ENCODE results near the gene MAPK1. TPM values are rescaled to one million over a fixed set of nuclear protein-coding genes. Genes with fewer than 3 reads are reported as not detected.

MAPK1 gene
- total RNA-seq, 1 experiment from 2014 or later, result 139 TPM

- Histone ChIP-seq H3K27me3 (replicated peaks; ENCODE audit: insufficient read depth, low read depth, low read length, poor library complexity) (no peaks in the 10 kb centered on the region), H3K4me3 (ENCODE audit: low read depth, low read length, poor library complexity, severe bottlenecking) (no peak overlapping the region), H3K4me1 (ENCODE audit: insufficient read depth, low read length, poor library complexity, severe bottlenecking) (peaks cover 15% of the 10 kb centered on the region), H3K27ac (ENCODE audit: low read depth, low read length, poor library complexity, severe bottlenecking) (no peak overlapping the region), H3K9me3 (ENCODE audit: low read depth, low read length, poor library complexity, severe bottlenecking) (no peaks in the 10 kb centered on the region), H3K36me3 (ENCODE audit: insufficient read depth, low read length, poor library complexity, severe bottlenecking) (peaks cover 14% of the 10 kb centered on the region)
- ChIA-PET CTCF (no interaction called here), POLR2A (ENCODE audit: low non-redundant PET) (no interaction called here)
- BruUV-seq (replicated peaks), result no TSS peak
- intact Hi-C loops (cut with micrococcal nuclease; ENCODE audit: unreplicated experiment), result no loop called here
- DNase-seq (ENCODE audit: low spot score), result no peak
- TF ChIP-seq EZH2 (IDR thresholded peaks at IDR 0.05; ENCODE audit: borderline replicate concordance, low read depth, low read length, poor library complexity, severe bottlenecking) (no peak), CTCF (conservative IDR thresholded peaks at IDR 0.05; ENCODE audit: low read depth, low read length) (no peak)
These were observed 109.2 kb downstream of the MAPK1 start for GRCh38 chr22:21758091-21758864.

DNA sequence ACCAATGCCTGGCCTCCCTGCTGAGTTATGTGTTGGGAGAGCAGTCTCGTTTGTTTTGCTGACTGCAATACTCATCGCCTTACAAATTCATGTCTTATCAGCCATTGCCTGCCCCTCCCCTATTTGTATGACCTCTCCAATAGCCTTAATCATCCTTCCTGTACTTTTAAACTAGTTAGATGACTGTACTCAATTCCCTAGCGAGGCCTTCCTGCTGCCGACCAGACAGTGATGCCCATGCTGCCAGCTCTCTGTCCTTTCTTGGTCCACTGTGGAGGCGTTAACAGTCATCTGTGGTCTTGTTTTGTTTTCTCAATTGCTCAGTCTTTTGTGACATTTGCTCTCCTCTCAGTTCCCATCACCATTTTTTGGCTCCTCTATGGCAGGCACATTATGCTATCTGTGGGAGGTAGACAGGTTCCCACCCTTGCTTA, 111.6 kb downstream of the MAPK1 start:
- no peak overlapping the region for H3K27ac ChIP-seq (ENCODE audit: low read depth, low read length, poor library complexity, severe bottlenecking)

GRCh38 chr22:21754523-21754922, 112.9 kb downstream of the MAPK1 start:
- no peak for DNase-seq (ENCODE audit: low spot score)
- no peak overlapping the region for H3K27ac ChIP-seq (ENCODE audit: low read depth, low read length, poor library complexity, severe bottlenecking)
- no peaks in the 10 kb centered on the region for H3K9me3 ChIP-seq (ENCODE audit: low read depth, low read length, poor library complexity, severe bottlenecking)
- no peak overlapping the region for H3K4me3 ChIP-seq (ENCODE audit: low read depth, low read length, poor library complexity, severe bottlenecking)
- H3K36me3 ChIP-seq (ENCODE audit: insufficient read depth, low read length, poor library complexity, severe bottlenecking), result no peaks in the 10 kb centered on the region
- no TSS peak for BruUV-seq (replicated peaks)
- intact Hi-C loops (cut with micrococcal nuclease; ENCODE audit: unreplicated experiment), result no loop called here
- peaks cover 10% of the 10 kb centered on the region for H3K4me1 ChIP-seq (ENCODE audit: insufficient read depth, low read length, poor library complexity, severe bottlenecking)
- ChIA-PET CTCF (no interaction called here), POLR2A (ENCODE audit: low non-redundant PET) (no interaction called here)
- no peak for TF ChIP-seq EZH2 (IDR thresholded peaks at IDR 0.05; ENCODE audit: borderline replicate concordance, low read depth, low read length, poor library complexity, severe bottlenecking)
- no peak for TF ChIP-seq CTCF (conservative IDR thresholded peaks at IDR 0.05; ENCODE audit: low read depth, low read length)
- no peaks in the 10 kb centered on the region for H3K27me3 ChIP-seq (replicated peaks; ENCODE audit: insufficient read depth, low read depth, low read length, poor library complexity)

More for the DNA sequence above, 111.6 kb downstream of the MAPK1 start:
- POLR2A ChIA-PET (ENCODE audit: low non-redundant PET), result no interaction called here
- Histone ChIP-seq H3K27me3 (replicated peaks; ENCODE audit: insufficient read depth, low read depth, low read length, poor library complexity) (no peaks in the 10 kb centered on the region), H3K4me1 (ENCODE audit: insufficient read depth, low read length, poor library complexity, severe bottlenecking) (peaks cover 14% of the 10 kb centered on the region), H3K4me3 (ENCODE audit: low read depth, low read length, poor library complexity, severe bottlenecking) (no peak overlapping the region), H3K9me3 (ENCODE audit: low read depth, low read length, poor library complexity, severe bottlenecking) (no peaks in the 10 kb centered on the region), H3K36me3 (ENCODE audit: insufficient read depth, low read length, poor library complexity, severe bottlenecking) (no peaks in the 10 kb centered on the region)
- no TSS peak for BruUV-seq (replicated peaks)
- DNase-seq (ENCODE audit: low spot score), result no peak
- CTCF ChIA-PET, result no interaction called here
- intact Hi-C loops (cut with micrococcal nuclease; ENCODE audit: unreplicated experiment), result no loop called here
- TF ChIP-seq CTCF (conservative IDR thresholded peaks at IDR 0.05; ENCODE audit: low read depth, low read length) (no peak), EZH2 (IDR thresholded peaks at IDR 0.05; ENCODE audit: borderline replicate concordance, low read depth, low read length, poor library complexity, severe bottlenecking) (no peak)
